Ovary (tissue), 9 donors: Measurements from ENCODE around the gene GLO1. TPM values are rescaled to one million over a fixed set of nuclear protein-coding genes. Genes with fewer than 3 reads are reported as not detected.

ENCODE experiments used
- DNase-seq, 5 donors: peaks; one replicate each; pipeline ENCODE4 v3.0.0-alpha.2; 2019 to 2020
- H3K27ac ChIP-seq, 2 donors: fragments of 200-600 bp; one replicate each; pipeline versions ENCODE4 v1.5.1 to v1.8.0; 2019 to 2022
- H3K27me3 ChIP-seq: fragments of 200-600 bp; one replicate; pipeline ENCODE4 v1.8.0; 2022
- H3K36me3 ChIP-seq: fragments of 200-600 bp; sonication (generic); one replicate; pipeline ENCODE4 v1.5.1; 2019
- H3K4me1 ChIP-seq: one replicate; pipeline ENCODE4 v1.8.1; 2013; ENCODE audit warnings: mild to moderate bottlenecking, moderate library complexity; ENCODE audit not compliant: insufficient read depth
- H3K4me3 ChIP-seq: fragments of 200-600 bp; sonication (generic); one replicate; pipeline ENCODE4 v1.5.1; 2017
- H3K9me3 ChIP-seq, 2 donors: fragments of 200-600 bp in 1 of 2; sonication (generic) in 1 of 2; one replicate each; pipeline versions ENCODE4 v1.5.1 to v1.8.1; 2013 to 2019; ENCODE audit warnings: mild to moderate bottlenecking in 1 of 2, moderate library complexity in 1 of 2
- EP300 ChIP-seq: sonication (generic); formaldehyde crosslinking; IDR thresholded peaks from one replicate; pipeline ENCODE4 v1.6.1; 2017; ENCODE audit warnings: antibody characterized with exemption
- POLR2A ChIP-seq: fragments of 450-650 bp; IDR thresholded peaks from one replicate; pipeline ENCODE4 v1.6.1; 2017; ENCODE audit warnings: antibody characterized with exemption, mild to moderate bottlenecking, moderate library complexity
- WGBS, 3 donors: extraction: QIAGEN DNeasy Blood & Tissue Kit in 1 of 3; methylation state at CpG; one replicate each; pipeline versions ENCODE4 v1.1.5 to v1.1.7; 2013 to 2017; 5-methylcytosine and 5-hydroxymethylcytosine counted together
- intact Hi-C, 4 donors: fragments of 100-400 bp; cut with DNase I; formaldehyde crosslinking; loops; one replicate each; pipeline versions ENCODE4 v1.11.0 to v1.15.1; 2022 to 2023
- polyA plus RNA-seq, 2 donors: library from polyadenylated mRNA; stranded (reverse); fragments of 200-250 nt in 1 of 2; fragments of 350-450 nt in 1 of 2; fragmentation: Illumina TruSeq in 1 of 2; extraction: RNeasy Lipid Tissue Mini Kit (QIAGEN cat#74804) in 1 of 2; gene quantifications; one replicate each; pipeline ENCODE4 v1.2.3, GENCODE V29; 2013 to 2014
- total RNA-seq, 7 donors: library from RNA; depleted of rRNA in 2 of 7; stranded (reverse); fragments of >200 nt in 2 of 7; fragmentation: NEBNext Ultra II Directional in 3 of 7; extraction: Animal tissue kit (Norgen Biotek cat#: 25700) in 3 of 7; gene quantifications; one replicate each; pipeline versions ENCODE4 v1.1.0 to v1.2.4, GENCODE V29; 2016 to 2023
- TF ChIP-seq, protein P1 (sequence below), 3 donors: fragments of 450-650 bp in 2 of 3; fragments of 200-600 bp in 1 of 3; IDR thresholded peaks; one replicate each; pipeline versions ENCODE4 v1.5.1 to v1.8.0; 2016 to 2022; ENCODE audit warnings: antibody characterized with exemption in 3 of 3, mild to moderate bottlenecking in 1 of 3
- donor health status: DM: no; HTN: no; CAD: no; lungs with moderate emphysema.
- donor health status: DM: no; HTN: no; CAD: no.
- donor health status: Bipolar disorder and iron deficiency.
- donor health status: DM: yes; HTN: yes; CAD: no.
- donor health status: DM: no; HTN: no; CAD: no.
- donor health status: DM: yes; HTN: yes; CAD: no.

Gene GLO1
- total and polyA plus RNA-seq, 9 donors = 76.3 to 154 (median 96.7) TPM

DNA sequence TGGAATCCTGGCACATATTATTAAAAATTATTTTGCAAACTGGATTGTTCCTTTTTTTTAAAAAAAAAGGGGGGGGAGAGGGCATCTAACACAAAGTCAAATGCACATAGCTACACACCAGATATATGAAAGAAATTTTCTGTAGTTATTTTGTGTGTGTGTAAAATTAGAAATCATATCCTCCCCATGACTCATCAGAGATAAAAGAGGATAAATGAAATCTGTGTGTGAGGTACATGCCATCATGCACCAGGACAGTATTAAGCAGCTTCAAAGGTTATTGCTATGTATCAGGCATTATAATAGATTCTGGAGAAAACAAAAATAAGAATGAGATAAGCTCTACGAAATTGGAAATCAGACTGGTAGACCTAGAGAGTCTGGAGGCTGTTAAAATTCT lies 68.4 kb downstream of the GLO1 start:
- H3K4me1 ChIP-seq = peaks cover 2% of the 10 kb centered on the region
- no peak overlapping the region for H3K4me3 ChIP-seq

DNA sequence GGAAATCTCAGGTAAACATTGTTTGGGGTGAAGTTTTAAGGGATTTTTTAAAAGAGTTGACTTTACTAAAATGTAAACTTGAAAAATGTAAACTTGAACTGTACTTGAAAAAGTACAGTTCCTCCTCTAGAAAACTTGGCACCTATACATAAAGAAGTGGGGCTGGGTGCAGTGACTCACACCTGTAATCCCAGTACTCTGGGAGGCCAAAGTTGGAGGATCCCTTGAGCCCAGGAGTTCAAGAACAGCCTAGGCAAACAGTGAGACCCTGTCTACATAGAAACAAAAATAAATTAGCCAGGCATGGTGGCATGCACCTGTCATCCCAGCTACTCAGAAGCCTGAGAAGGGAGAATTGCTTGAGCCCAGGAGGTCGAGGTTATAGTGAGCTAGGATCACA lies 70.5 kb downstream of the GLO1 start:
- TF ChIP-seq POLR2A (no peak), EP300 (no peak)
- TF ChIP-seq, protein P1, sequence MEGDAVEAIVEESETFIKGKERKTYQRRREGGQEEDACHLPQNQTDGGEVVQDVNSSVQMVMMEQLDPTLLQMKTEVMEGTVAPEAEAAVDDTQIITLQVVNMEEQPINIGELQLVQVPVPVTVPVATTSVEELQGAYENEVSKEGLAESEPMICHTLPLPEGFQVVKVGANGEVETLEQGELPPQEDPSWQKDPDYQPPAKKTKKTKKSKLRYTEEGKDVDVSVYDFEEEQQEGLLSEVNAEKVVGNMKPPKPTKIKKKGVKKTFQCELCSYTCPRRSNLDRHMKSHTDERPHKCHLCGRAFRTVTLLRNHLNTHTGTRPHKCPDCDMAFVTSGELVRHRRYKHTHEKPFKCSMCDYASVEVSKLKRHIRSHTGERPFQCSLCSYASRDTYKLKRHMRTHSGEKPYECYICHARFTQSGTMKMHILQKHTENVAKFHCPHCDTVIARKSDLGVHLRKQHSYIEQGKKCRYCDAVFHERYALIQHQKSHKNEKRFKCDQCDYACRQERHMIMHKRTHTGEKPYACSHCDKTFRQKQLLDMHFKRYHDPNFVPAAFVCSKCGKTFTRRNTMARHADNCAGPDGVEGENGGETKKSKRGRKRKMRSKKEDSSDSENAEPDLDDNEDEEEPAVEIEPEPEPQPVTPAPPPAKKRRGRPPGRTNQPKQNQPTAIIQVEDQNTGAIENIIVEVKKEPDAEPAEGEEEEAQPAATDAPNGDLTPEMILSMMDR (IDR thresholded peaks at IDR 0.05) = no peak
- no peaks in the 10 kb centered on the region for H3K36me3 ChIP-seq
- no peak overlapping the region for H3K4me3 ChIP-seq
- intact Hi-C loops = no loop called here
- H3K9me3 ChIP-seq = no peaks in the 10 kb centered on the region
- no peaks in the 10 kb centered on the region for H3K4me1 ChIP-seq
- 69 to 77% (median 73%) methylated on average over 1 of the region's 1 CpG for WGBS, 3 donors
- no peak for DNase-seq
- no peaks in the 10 kb centered on the region for H3K27me3 ChIP-seq
- H3K27ac ChIP-seq = no peak overlapping the region

More for the DNA sequence above, 68.4 kb downstream of the GLO1 start:
- Histone ChIP-seq H3K27me3 (no peaks in the 10 kb centered on the region), H3K9me3 (no peaks in the 10 kb centered on the region), H3K27ac (no peak overlapping the region), H3K36me3 (no peaks in the 10 kb centered on the region)
- no peak for DNase-seq
- 5 to 18% (median 11%) methylated on average over 1 of the region's 1 CpG for WGBS, 3 donors
- intact Hi-C loops = no loop called here
- TF ChIP-seq, protein P1 (IDR thresholded peaks at IDR 0.05) = no peak
- no peak for TF ChIP-seq POLR2A

DNA sequence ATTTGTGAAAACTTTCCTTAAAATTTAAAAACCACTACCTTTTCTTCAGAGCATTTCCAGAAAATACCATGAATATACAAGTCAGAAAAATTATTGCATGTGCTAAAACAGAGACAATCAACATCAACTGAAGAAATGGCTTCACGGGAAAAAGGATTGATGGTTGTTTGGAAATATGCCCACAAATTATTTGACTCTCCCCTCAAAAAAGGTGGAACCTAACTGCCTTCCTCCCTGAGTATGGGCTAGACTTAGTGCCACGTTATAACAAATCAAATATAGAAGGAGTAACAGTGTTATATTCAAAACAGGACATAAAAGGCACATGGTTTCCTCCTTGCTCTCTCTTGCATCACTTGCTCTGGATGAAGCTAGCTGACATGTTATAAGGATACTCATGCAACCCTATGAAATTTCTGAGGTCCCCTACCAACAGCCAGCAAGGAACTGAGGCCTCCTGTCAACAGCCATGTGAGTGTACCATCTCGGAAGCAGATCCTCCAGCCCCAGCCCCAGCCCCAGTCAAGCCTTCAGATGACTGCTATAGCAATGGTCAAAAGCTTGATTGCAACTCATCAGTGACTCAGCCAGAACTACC lies 71.7 kb downstream of the GLO1 start:
- no peak for DNase-seq
- no peaks in the 10 kb centered on the region for H3K27me3 ChIP-seq
- H3K4me1 ChIP-seq = no peaks in the 10 kb centered on the region
- TF ChIP-seq, protein P1 (IDR thresholded peaks at IDR 0.05) = no peak
- TF ChIP-seq POLR2A = no peak
- no peak for TF ChIP-seq EP300
- WGBS, 3 donors = 89 to 93% (median 92%) methylated on average over 3 of the region's 3 CpGs
- no peak overlapping the region for H3K27ac ChIP-seq
- H3K9me3 ChIP-seq = no peaks in the 10 kb centered on the region
- H3K36me3 ChIP-seq = no peaks in the 10 kb centered on the region
- intact Hi-C loops = no loop called here
- no peak overlapping the region for H3K4me3 ChIP-seq

Other genes with a start within 250 kb of the GLO1 start
- 10 to 100 TPM; 13.9 to 28.8 (median 23.8) TPM for gene BTBD9, start 63.2 kb downstream of the GLO1 start, total RNA-seq
- 10 to 100 TPM in 1 of 2 donors, 1 to 10 TPM in 1; 7.2 to 16.9 TPM for gene BTBD9, start 63.2 kb downstream of the GLO1 start, polyA plus RNA-seq
- gene DNAH8, start 12.2 kb upstream of the GLO1 start, total RNA-seq = under 1 TPM in 3 of 7 donors, not detected in 4; under 0.01 to 0.08 (median under 0.01) TPM
- under 1 TPM; 0.01 to 0.02 TPM for gene DNAH8, start 12.2 kb upstream of the GLO1 start, polyA plus RNA-seq